HEK293 (cell line): Measurements from ENCODE around the gene RAB1A.

Experiments used
- CTCF ChIA-PET: fragments of 350-600 bp; formaldehyde crosslinking; extraction: SDS; loops from one replicate; lab custom pipeline; 2021; ENCODE audit warnings: antibody characterized with exemption; lab: Yijun Ruan, JAX
- POLR2A ChIA-PET: fragments of 300-600 bp; formaldehyde crosslinking; extraction: SDS; loops from one replicate; lab custom pipeline; 2020; ENCODE audit warnings: antibody characterized with exemption, inconsistent platforms; lab: Yijun Ruan, JAX
- H3K27ac ChIP-seq: fragments of 200-500 bp; sonication (Bioruptor generic); 2 replicates; pipeline ENCODE4 v1.5.1; 2014; ENCODE audit warnings: low read depth, low read length, control low read depth, inconsistent platforms; ENCODE audit errors: extremely low read depth
- H3K36me3 ChIP-seq, 2 experiments: fragments of 200-500 bp in 1 of 2; sonication (Bioruptor generic) in 1 of 2; 1 replicate in 1 of 2; 2 replicates in 1 of 2; pipeline ENCODE4 v1.5.1; 2014 to 2017; ENCODE audit warnings: inconsistent platforms in 2 of 2, low read length in 2 of 2; ENCODE audit not compliant: control insufficient read depth in 2 of 2, insufficient read depth in 1 of 2
- H3K4me1 ChIP-seq: fragments of 200-500 bp; sonication (Bioruptor generic); 2 replicates; pipeline ENCODE4 v1.5.1; 2014; ENCODE audit warnings: mild to moderate bottlenecking, low read length, inconsistent platforms; ENCODE audit not compliant: control insufficient read depth, insufficient read depth
- H3K4me3 ChIP-seq: 2 replicates; pipeline ENCODE4 v1.5.1; 2011; ENCODE audit warnings: low read depth, mild to moderate bottlenecking, control low read depth, low read length, moderate library complexity
- H3K9me3 ChIP-seq: fragments of 200-500 bp; sonication (Bioruptor generic); 2 replicates; pipeline ENCODE4 v1.5.1; 2014; ENCODE audit warnings: low read depth, low read length, inconsistent platforms; ENCODE audit not compliant: control insufficient read depth, insufficient read depth
- EGR2 ChIP-seq: fragments of 450-650 bp; formaldehyde crosslinking; IDR thresholded peaks from 2 replicates; pipeline ENCODE4 v1.5.1; 2016; ENCODE audit warnings: low read depth, missing biosample characterization, missing genetic modification characterization
- KLF17 ChIP-seq: fragments of 450-650 bp; formaldehyde crosslinking; IDR thresholded peaks from 2 replicates; pipeline ENCODE4 v1.5.1; 2016; ENCODE audit warnings: missing biosample characterization, missing genetic modification characterization
- RBAK ChIP-seq: fragments of 450-650 bp; formaldehyde crosslinking; IDR thresholded peaks from 2 replicates; pipeline ENCODE4 v1.5.1; 2016; ENCODE audit warnings: missing biosample characterization, missing genetic modification characterization
- SETDB1 ChIP-seq: IDR thresholded peaks from one replicate; pipeline ENCODE4 v1.6.1; 2017; ENCODE audit warnings: mild to moderate bottlenecking, low read length, moderate library complexity, mixed read lengths; ENCODE audit not compliant: insufficient read length
- YY2 ChIP-seq: fragments of 450-650 bp; formaldehyde crosslinking; IDR thresholded peaks from 2 replicates; pipeline ENCODE4 v1.5.1; 2016; ENCODE audit warnings: missing biosample characterization, missing genetic modification characterization
- ZFHX2 ChIP-seq: fragments of 450-650 bp; formaldehyde crosslinking; conservative IDR thresholded peaks from 2 replicates; pipeline ENCODE4 v1.5.1; 2016; ENCODE audit warnings: missing biosample characterization, missing genetic modification characterization
- ZFP41 ChIP-seq: fragments of 450-650 bp; formaldehyde crosslinking; IDR thresholded peaks from 2 replicates; pipeline ENCODE4 v1.5.1; 2016; ENCODE audit warnings: missing biosample characterization, missing genetic modification characterization, borderline replicate concordance
- ZIC2 ChIP-seq: fragments of 450-650 bp; formaldehyde crosslinking; IDR thresholded peaks from 2 replicates; pipeline ENCODE4 v1.5.1; 2016; ENCODE audit warnings: missing biosample characterization, missing genetic modification characterization
- ZNF140 ChIP-seq: fragments of 450-650 bp; formaldehyde crosslinking; IDR thresholded peaks from 2 replicates; pipeline ENCODE4 v1.5.1; 2016; ENCODE audit warnings: missing biosample characterization, missing genetic modification characterization
- ZNF184 ChIP-seq: fragments of 450-650 bp; IDR thresholded peaks from 2 replicates; pipeline ENCODE4 v1.5.1; 2018; ENCODE audit warnings: missing biosample characterization, mild to moderate bottlenecking, missing genetic modification characterization
- ZNF274 ChIP-seq, 2 experiments: fragments of 200-500 bp in 1 of 2; fragments of 450-650 bp in 1 of 2; sonication (Bioruptor generic) in 1 of 2; formaldehyde crosslinking in 1 of 2; IDR thresholded peaks; 2 replicates each; pipeline versions ENCODE4 v1.5.1 to v1.6.1; 2014 to 2016; ENCODE audit warnings: borderline replicate concordance in 1 of 2, inconsistent platforms in 1 of 2, low read length in 1 of 2, missing biosample characterization in 1 of 2, missing genetic modification characterization in 1 of 2
- ZNF280D ChIP-seq: fragments of 450-650 bp; formaldehyde crosslinking; IDR thresholded peaks from 2 replicates; pipeline ENCODE4 v1.5.1; 2016; ENCODE audit warnings: missing biosample characterization, missing genetic modification characterization
- ZNF394 ChIP-seq: fragments of 450-650 bp; formaldehyde crosslinking; IDR thresholded peaks from 2 replicates; pipeline ENCODE4 v1.5.1; 2016; ENCODE audit warnings: missing biosample characterization, missing genetic modification characterization, mild to moderate bottlenecking, moderate library complexity, borderline replicate concordance
- ZNF473 ChIP-seq: fragments of 450-650 bp; formaldehyde crosslinking; IDR thresholded peaks from 2 replicates; pipeline ENCODE4 v1.5.1; 2017; ENCODE audit warnings: missing biosample characterization, missing genetic modification characterization
- ZNF768 ChIP-seq: fragments of 450-650 bp; formaldehyde crosslinking; IDR thresholded peaks from 2 replicates; pipeline ENCODE4 v1.5.1; 2018; ENCODE audit warnings: missing biosample characterization, mild to moderate bottlenecking, missing genetic modification characterization
- TF ChIP-seq, protein P1 (sequence below): sonication (generic); formaldehyde crosslinking; IDR thresholded peaks from 2 replicates; pipeline ENCODE4 v1.8.1; 2022; ENCODE audit warnings: mild to moderate bottlenecking, moderate library complexity, missing genetic modification reagents
- TF ChIP-seq, protein P2 (sequence below): fragments of 450-650 bp; formaldehyde crosslinking; IDR thresholded peaks from 2 replicates; pipeline ENCODE4 v1.5.1; 2016; ENCODE audit warnings: missing biosample characterization, missing genetic modification characterization

The RAB1A gene

GRCh38 chr2:65064728-65065552, 65.0 kb downstream of the RAB1A start (continued):
- 0 out of 2 replicates have a peak, but pooled peaks have one; percentile 25 for TF ChIP-seq ZNF394 (tag by site-specific recombination)

DNA sequence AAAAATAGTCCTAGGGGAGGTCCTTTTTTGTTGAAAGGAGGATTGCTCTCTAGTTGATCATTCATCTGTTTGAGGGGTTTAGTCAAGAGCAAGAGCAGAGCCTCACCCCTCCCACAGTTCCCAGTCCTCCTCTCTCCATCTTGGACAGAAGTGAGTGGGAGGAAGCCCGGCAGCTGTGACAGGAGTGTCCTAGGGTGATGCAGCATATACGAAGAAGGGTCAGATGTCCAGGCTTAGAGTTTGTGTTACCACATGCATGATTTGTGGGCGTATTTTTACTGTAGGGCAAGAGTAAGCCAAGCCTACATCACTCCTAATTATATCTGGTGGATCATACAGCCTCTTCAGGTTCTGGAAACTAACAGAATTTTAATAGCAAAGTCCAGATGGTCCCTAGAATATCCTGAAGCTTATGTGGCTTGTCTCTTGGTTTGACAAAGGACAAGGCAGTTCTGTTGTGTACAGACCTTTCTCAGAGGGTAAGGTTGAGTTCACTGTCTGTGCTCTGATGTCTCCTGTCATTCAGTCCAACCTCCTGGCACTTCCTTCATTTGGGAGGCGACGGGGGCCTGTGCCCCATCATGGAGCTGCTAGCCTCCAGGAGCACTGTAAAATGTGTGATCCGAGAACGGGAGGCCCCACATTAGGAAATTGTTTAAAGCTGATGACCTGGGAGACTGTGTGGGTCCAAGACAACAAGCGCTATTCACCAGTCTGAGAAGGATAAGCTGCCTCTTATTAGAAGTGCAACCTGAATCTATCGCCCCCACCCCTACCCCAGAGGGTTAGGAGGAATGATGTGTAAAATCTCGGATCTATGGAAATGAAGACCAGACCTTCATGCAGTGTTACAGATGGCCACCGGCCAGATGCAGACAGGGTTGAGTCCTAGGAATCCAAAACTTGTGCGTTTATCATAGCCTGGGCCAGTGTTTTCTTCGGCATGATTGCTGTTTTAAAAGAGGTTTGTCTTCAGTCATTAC, 66.8 kb downstream of the RAB1A start:
- peak; percentile 75 for TF ChIP-seq ZFHX2 (tag by site-specific recombination)
- TF ChIP-seq EGR2 (tag by site-specific recombination): peak; percentile 58
- TF ChIP-seq ZIC2 (tag by site-specific recombination): no peak
- no peaks in the 10 kb centered on the region for H3K9me3 ChIP-seq
- H3K4me3 ChIP-seq: no peak overlapping the region
- peaks cover 0 to 2% of the 10 kb centered on the region in 2 experiments; a peak in 1 of 3 replicates for H3K36me3 ChIP-seq
- POLR2A ChIA-PET: no interaction called here
- H3K27ac ChIP-seq: no peak overlapping the region
- 0 out of 2 replicates have a peak, but pooled peaks cover 4% of the 10 kb centered on the region for H3K4me1 ChIP-seq
- CTCF ChIA-PET: interaction anchor here (0.6 to 1.7 kb wide), 5 partner anchors 32 to 145 kb away, joined by 3 to 5 read pairs (median 5); no protein-coding TSS in a partner anchor

DNA sequence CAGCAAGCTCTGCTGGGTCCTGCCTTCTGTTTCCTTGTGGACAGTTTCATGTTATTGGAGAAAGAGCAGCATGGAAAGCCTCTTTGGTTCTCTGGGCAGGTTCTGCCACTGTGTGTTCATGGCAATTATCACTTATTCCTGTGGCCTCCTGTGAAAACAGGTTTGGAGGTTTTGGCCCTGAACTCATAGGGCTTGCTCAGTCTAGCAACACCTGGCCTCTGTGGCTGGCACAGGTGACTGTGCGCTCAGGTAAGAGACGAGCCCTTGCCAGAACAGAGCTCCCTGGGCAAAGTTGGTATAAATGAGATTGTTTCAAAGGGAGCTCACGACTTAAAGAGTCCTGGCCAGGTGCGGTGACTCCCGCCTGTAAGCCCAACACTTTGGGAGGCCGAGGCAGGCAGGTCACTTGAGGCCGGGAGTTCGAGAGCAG, 68.0 kb downstream of the RAB1A start:
- Histone ChIP-seq H3K4me1 (peaks cover 8% of the 10 kb centered on the region; the same call in 1 of the 2 replicates), H3K27ac (no peak overlapping the region), H3K9me3 (no peaks in the 10 kb centered on the region), H3K4me3 (no peak overlapping the region), H3K36me3 (peaks cover 0 to 2% of the 10 kb centered on the region in 2 experiments; a peak in 1 of 3 replicates)
- TF ChIP-seq ZNF768 (no peak), ZNF473 (no peak), ZNF274 (IDR thresholded peaks at IDR 0.05; ENCODE audit: low read length) (no peak), ZNF274 (tag by site-specific recombination; IDR thresholded peaks at IDR 0.05; ENCODE audit: borderline replicate concordance) (no peak), ZNF184 (no peak), ZNF140 (tag by site-specific recombination) (no peak), YY2 (tag by site-specific recombination) (no peak), SETDB1 (no peak), ZFP41 (tag by site-specific recombination) (no peak), RBAK (no peak), KLF17 (tag by site-specific recombination) (no peak), ZNF280D (tag by site-specific recombination) (no peak)
- TF ChIP-seq, protein P1, sequence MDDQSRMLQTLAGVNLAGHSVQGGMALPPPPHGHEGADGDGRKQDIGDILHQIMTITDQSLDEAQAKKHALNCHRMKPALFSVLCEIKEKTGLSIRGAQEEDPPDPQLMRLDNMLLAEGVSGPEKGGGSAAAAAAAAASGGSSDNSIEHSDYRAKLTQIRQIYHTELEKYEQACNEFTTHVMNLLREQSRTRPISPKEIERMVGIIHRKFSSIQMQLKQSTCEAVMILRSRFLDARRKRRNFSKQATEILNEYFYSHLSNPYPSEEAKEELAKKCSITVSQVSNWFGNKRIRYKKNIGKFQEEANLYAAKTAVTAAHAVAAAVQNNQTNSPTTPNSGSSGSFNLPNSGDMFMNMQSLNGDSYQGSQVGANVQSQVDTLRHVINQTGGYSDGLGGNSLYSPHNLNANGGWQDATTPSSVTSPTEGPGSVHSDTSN (CRISPR knock-in tag): no peak
- TF ChIP-seq, protein P2, sequence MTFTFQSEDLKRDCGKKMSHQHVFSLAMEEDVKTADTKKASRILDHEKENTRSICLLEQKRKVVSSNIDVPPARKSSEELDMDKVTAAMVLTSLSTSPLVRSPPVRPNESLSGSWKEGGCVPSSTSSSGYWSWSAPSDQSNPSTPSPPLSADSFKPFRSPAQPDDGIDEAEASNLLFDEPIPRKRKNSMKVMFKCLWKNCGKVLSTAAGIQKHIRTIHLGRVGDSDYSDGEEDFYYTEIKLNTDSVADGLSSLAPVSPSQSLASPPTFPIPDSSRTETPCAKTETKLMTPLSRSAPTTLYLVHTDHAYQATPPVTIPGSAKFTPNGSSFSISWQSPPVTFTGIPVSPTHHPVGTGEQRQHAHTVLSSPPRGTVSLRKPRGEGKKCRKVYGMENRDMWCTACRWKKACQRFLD (tag by site-specific recombination): no peak
- POLR2A ChIA-PET: interaction anchor here (1.4 kb wide), 1 partner anchor 166 kb away, joined by 3 read pairs; the partner anchor contains the start of gene ACTR2
- CTCF ChIA-PET: interaction anchor here (0.5 to 1.0 kb wide), 3 partner anchors 81 to 144 kb away, joined by 3 to 5 read pairs (median 4); no protein-coding TSS in a partner anchor
